Vagina (tissue), 2 donors: Measurements from ENCODE around the gene ADORA1. TPM values are rescaled to one million over a fixed set of nuclear protein-coding genes. Genes with fewer than 3 reads are reported as not detected.

Source experiments
- DNase-seq, 2 donors: peaks; one replicate each; pipeline ENCODE4 v3.0.0-alpha.2; 2017; ENCODE audit errors: extremely low spot score in 2 of 2
- H3K27ac ChIP-seq: fragments of 200-600 bp; sonication (generic); one replicate; pipeline ENCODE4 v1.5.1; 2019
- H3K27me3 ChIP-seq: fragments of 200-600 bp; sonication (generic); one replicate; pipeline ENCODE4 v1.5.1; 2019
- H3K36me3 ChIP-seq, 2 donors: fragments of 200-600 bp; sonication (generic); one replicate each; pipeline ENCODE4 v1.5.1; 2017 to 2019
- H3K4me1 ChIP-seq: fragments of 200-600 bp; sonication (generic); one replicate; pipeline ENCODE4 v1.5.1; 2019
- H3K4me3 ChIP-seq, 2 donors: fragments of 200-600 bp; sonication (generic); 1 replicate in 1 of 2; 2 replicates in 1 of 2; pipeline ENCODE4 v1.5.1; 2016 to 2019
- H3K9me3 ChIP-seq: fragments of 200-600 bp; sonication (generic); one replicate; pipeline ENCODE4 v1.5.1; 2019
- POLR2A ChIP-seq, 2 donors: fragments of 450-650 bp; IDR thresholded peaks; one replicate each; pipeline ENCODE4 v1.6.1; 2017; ENCODE audit warnings: antibody characterized with exemption in 2 of 2, mild to moderate bottlenecking in 2 of 2, moderate library complexity in 2 of 2
- POLR2AphosphoS5 ChIP-seq, 2 donors: sonication (generic); formaldehyde crosslinking; IDR thresholded peaks; one replicate each; pipeline ENCODE4 v1.9.0; 2017; ENCODE audit warnings: antibody characterized with exemption in 2 of 2, mild to moderate bottlenecking in 2 of 2, low read depth in 1 of 2; ENCODE audit not compliant: insufficient read depth in 1 of 2
- intact Hi-C: fragments of 100-400 bp; cut with DNase I; formaldehyde crosslinking; loops from one replicate; pipeline ENCODE4 v1.15.1; 2023
- total RNA-seq: library from RNA; depleted of rRNA; stranded (reverse); fragments of >200 nt; gene quantifications from one replicate; pipeline ENCODE4 v1.2.3, GENCODE V29; 2016
- TF ChIP-seq, protein P1 (sequence below), 3 experiments: fragments of 450-650 bp in 2 of 3; fragments of 200-600 bp in 1 of 3; sonication (generic) in 1 of 3; IDR thresholded peaks; one replicate each; pipeline ENCODE4 v1.5.1; 2017 to 2019; ENCODE audit warnings: antibody characterized with exemption in 3 of 3, mild to moderate bottlenecking in 2 of 3, moderate library complexity in 2 of 3

ADORA1 gene
- total RNA-seq, 1 donor from 2014 or later: 5.2 TPM

DNA sequence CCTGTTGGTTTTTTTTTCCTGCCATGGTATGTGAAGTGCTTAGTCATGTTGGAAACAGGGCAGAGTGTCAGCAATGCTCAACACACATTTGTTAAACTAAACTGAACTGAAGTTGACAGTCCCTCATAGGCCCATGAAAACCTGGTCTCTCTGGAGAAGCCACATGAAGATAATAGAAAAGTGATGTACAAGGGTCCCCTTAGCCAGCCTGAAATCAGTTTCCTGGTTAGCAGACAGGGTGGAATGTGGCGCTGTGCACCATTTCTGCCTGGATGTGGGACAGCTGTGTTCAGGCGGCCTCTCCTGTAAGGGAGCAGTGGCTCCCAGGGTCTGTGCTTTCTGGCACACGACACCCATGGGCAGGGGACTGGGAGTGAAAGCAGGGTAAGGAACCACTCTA, 68.8 kb downstream of the ADORA1 start:
- Histone ChIP-seq H3K36me3 (no peaks in the 10 kb centered on the region), H3K4me3 (no peak overlapping the region), H3K4me1 (peaks cover 16% of the 10 kb centered on the region), H3K9me3 (no peaks in the 10 kb centered on the region), H3K27ac (peak overlapping the region; percentile 8), H3K27me3 (no peaks in the 10 kb centered on the region)
- TF ChIP-seq POLR2AphosphoS5 (IDR thresholded peaks at IDR 0.05; ENCODE audit: insufficient read depth in 1 of 2, low read depth in 1 of 2) (no peak), POLR2A (IDR thresholded peaks at IDR 0.05) (no peak)
- TF ChIP-seq, protein P1, sequence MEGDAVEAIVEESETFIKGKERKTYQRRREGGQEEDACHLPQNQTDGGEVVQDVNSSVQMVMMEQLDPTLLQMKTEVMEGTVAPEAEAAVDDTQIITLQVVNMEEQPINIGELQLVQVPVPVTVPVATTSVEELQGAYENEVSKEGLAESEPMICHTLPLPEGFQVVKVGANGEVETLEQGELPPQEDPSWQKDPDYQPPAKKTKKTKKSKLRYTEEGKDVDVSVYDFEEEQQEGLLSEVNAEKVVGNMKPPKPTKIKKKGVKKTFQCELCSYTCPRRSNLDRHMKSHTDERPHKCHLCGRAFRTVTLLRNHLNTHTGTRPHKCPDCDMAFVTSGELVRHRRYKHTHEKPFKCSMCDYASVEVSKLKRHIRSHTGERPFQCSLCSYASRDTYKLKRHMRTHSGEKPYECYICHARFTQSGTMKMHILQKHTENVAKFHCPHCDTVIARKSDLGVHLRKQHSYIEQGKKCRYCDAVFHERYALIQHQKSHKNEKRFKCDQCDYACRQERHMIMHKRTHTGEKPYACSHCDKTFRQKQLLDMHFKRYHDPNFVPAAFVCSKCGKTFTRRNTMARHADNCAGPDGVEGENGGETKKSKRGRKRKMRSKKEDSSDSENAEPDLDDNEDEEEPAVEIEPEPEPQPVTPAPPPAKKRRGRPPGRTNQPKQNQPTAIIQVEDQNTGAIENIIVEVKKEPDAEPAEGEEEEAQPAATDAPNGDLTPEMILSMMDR (IDR thresholded peaks at IDR 0.05): no peak
- intact Hi-C loops: no loop called here
- DNase-seq: no peak

DNA sequence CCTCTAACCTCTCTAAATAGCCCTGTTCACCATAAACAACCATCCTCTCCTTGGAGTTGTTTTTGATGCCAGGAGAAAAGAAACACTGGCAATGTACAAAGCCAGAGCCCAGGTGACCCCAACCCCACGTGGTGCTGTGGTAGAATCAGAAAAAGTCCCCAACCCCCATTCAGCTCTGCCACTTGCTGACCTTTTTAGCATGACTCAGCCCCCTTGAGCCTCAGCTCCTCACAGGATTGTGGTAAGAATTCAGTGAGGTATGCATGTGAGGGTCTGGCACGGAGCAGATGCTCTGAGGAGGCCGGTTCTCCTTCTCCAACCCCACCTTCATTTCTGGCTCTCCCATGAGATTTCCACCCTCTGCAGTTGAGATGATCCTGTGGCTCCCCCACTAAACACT, 70.1 kb downstream of the ADORA1 start:
- no peak for DNase-seq
- intact Hi-C loops: no loop called here
- Histone ChIP-seq H3K9me3 (no peaks in the 10 kb centered on the region), H3K4me3 (no peak overlapping the region), H3K36me3 (no peaks in the 10 kb centered on the region), H3K27ac (no peak overlapping the region), H3K27me3 (no peaks in the 10 kb centered on the region), H3K4me1 (peaks cover 27% of the 10 kb centered on the region)
- TF ChIP-seq POLR2AphosphoS5 (IDR thresholded peaks at IDR 0.05; ENCODE audit: insufficient read depth in 1 of 2, low read depth in 1 of 2) (no peak), POLR2A (IDR thresholded peaks at IDR 0.05) (no peak)
- TF ChIP-seq, protein P1 (IDR thresholded peaks at IDR 0.05): no peak

DNA sequence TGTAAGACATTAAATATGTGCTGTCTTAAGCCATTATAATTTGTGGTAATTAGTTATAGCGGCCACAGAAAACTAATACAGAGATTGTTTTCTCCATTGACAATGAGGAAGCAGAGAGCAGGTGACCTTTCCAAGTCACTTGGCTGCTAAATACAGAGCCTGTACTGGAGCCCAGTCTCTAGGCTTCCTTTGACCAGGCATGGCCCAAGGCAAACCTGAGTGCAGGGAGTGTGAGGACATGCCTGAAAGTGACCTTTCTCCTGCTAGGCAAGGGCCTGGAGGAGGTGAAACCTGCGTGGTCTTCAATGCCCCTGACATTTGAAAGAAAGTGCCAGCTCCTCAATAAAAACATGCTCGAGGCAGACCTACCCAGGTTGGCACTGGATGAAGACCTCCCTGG, 71.5 kb downstream of the ADORA1 start:
- H3K27me3 ChIP-seq: no peaks in the 10 kb centered on the region
- intact Hi-C loops: no loop called here
- no peak for DNase-seq
- peaks cover 34% of the 10 kb centered on the region for H3K4me1 ChIP-seq
- H3K27ac ChIP-seq: peak overlapping the region; percentile 70
- H3K4me3 ChIP-seq: no peak overlapping the region
- no peaks in the 10 kb centered on the region for H3K9me3 ChIP-seq
- no peak for TF ChIP-seq POLR2AphosphoS5 (IDR thresholded peaks at IDR 0.05; ENCODE audit: insufficient read depth in 1 of 2, low read depth in 1 of 2)
- no peak for TF ChIP-seq POLR2A (IDR thresholded peaks at IDR 0.05)
- TF ChIP-seq, protein P1 (IDR thresholded peaks at IDR 0.05): no peak
- no peaks in the 10 kb centered on the region for H3K36me3 ChIP-seq

DNA sequence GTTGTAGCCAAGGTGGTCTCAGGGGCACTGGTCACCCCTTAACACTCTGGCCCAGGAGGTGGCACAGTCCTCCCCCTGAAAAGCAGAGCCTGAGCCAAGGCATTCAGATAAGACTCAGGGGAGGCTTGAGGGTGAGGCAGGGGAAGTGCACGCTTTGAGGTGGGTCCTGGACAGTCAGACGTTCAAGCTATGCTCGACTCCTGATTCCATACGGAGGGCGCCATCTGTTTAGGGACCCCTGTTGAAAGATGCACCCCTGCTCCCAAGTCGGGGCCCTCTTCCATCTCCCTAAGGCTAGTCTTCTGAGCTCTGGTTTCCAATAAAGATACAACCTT, 71.9 kb downstream of the ADORA1 start:
- intact Hi-C loops: no loop called here
- peak overlapping the region; percentile 70 for H3K27ac ChIP-seq

DNA sequence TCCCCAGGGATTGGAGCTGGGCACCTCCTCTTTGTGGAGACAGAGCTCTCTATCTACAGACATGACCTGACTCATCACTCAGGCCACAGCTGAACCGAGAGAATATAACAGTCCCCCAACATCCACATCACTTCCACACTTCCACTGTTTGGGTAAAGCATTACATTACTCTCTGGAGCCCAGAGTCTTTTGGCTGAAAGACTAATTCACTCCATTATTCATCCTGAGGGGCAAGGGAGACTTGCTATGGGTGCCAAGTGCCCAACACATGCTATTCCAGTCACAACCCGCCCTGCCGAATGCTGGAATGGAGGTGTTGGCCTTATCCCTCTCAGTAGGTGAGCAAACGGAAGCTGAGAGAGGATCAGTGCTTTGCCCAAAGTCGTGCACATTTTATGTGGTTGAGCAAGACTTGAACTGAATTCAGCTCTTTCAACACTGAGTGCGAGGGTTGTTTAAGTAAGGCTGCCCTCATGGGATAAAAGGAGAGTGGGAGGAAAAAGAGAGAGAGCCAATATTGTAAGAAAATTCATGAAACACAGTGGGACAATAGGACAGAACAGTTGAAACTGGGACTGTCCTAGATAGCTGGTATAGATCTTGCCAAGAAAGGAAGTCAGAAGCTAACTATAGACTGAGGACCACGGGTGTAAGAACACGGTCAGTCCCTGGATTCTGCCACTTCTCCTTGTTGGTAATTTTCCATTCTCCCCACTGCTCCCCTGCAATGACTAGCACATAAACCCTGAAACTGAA, 72.5 kb downstream of the ADORA1 start:
- H3K36me3 ChIP-seq: no peaks in the 10 kb centered on the region
- no peaks in the 10 kb centered on the region for H3K9me3 ChIP-seq
- no peaks in the 10 kb centered on the region for H3K27me3 ChIP-seq
- H3K27ac ChIP-seq: peak overlapping the region; percentile 70
- H3K4me3 ChIP-seq: no peak overlapping the region
- DNase-seq: no peak
- intact Hi-C loops: no loop called here
- H3K4me1 ChIP-seq: peaks cover 34% of the 10 kb centered on the region
- TF ChIP-seq POLR2A (IDR thresholded peaks at IDR 0.05): no peak
- TF ChIP-seq, protein P1 (IDR thresholded peaks at IDR 0.05): no peak
- peak; percentile 27 to 55 for TF ChIP-seq POLR2AphosphoS5 (IDR thresholded peaks at IDR 0.05; ENCODE audit: insufficient read depth in 1 of 2, low read depth in 1 of 2)

More for the DNA sequence above, 71.9 kb downstream of the ADORA1 start:
- no peaks in the 10 kb centered on the region for H3K27me3 ChIP-seq
- no peaks in the 10 kb centered on the region for H3K36me3 ChIP-seq
- peaks cover 34% of the 10 kb centered on the region for H3K4me1 ChIP-seq
- no peak overlapping the region for H3K4me3 ChIP-seq
- H3K9me3 ChIP-seq: no peaks in the 10 kb centered on the region
- no peak for DNase-seq
- TF ChIP-seq POLR2AphosphoS5 (IDR thresholded peaks at IDR 0.05; ENCODE audit: insufficient read depth in 1 of 2, low read depth in 1 of 2) (no peak), POLR2A (IDR thresholded peaks at IDR 0.05) (no peak)
- TF ChIP-seq, protein P1 (IDR thresholded peaks at IDR 0.05): no peak
